ENCODE measurements around the gene SPG11.

Gene SPG11

GRCh38 chr15:44516436-44516835, 147.0 kb downstream of the SPG11 start:
- TF ChIP-seq CTCF (IDR thresholded peaks at IDR 0.05; ENCODE audit: insufficient read depth, missing control alignments), result no peak
- FAIRE-seq, result no peak
- DNase-seq (ENCODE audit: insufficient read length, low spot score), result no peak
